K562 (cell line): ENCODE data around the gene GALNT5. TPM values are rescaled to one million over a fixed set of nuclear protein-coding genes. Genes with fewer than 3 reads are reported as not detected.

Source experiments
- ETV5 ChIP-seq: sonication (generic); formaldehyde crosslinking; IDR thresholded peaks from 2 replicates; pipeline ENCODE4 v1.4.0; 2020; ENCODE audit warnings: low read depth, mild to moderate bottlenecking, missing genetic modification reagents
- FOXK2 ChIP-seq, 2 experiments: fragments of 450-650 bp; IDR thresholded peaks in 1 of 2; conservative IDR thresholded peaks in 1 of 2; 2 replicates each; pipeline ENCODE4 v1.6.1; 2016; ENCODE audit warnings: low read depth in 2 of 2, mild to moderate bottlenecking in 1 of 2
- MTF1 ChIP-seq: fragments of 250-450 bp; sonication (Bioruptor Pico); IDR thresholded peaks from 2 replicates; pipeline ENCODE4 v1.9.0; 2021; ENCODE audit warnings: moderate library complexity, mild to moderate bottlenecking, inconsistent platforms, borderline replicate concordance
- NFXL1 ChIP-seq: fragments of 450-650 bp; formaldehyde crosslinking; IDR thresholded peaks from 2 replicates; pipeline ENCODE4 v1.4.0; 2021; ENCODE audit warnings: mild to moderate bottlenecking
- NR1H2 ChIP-seq: sonication (generic); formaldehyde crosslinking; IDR thresholded peaks from 2 replicates; pipeline ENCODE4 v1.4.0; 2020; ENCODE audit warnings: mild to moderate bottlenecking, missing genetic modification reagents
- NRF1 ChIP-seq, 2 experiments: fragments of 450-650 bp; IDR thresholded peaks in 1 of 2; conservative IDR thresholded peaks in 1 of 2; 2 replicates each; pipeline ENCODE4 v1.6.1; 2014; ENCODE audit warnings: mild to moderate bottlenecking in 2 of 2
- POLR2AphosphoS5 ChIP-seq: IDR thresholded peaks from 2 replicates; pipeline ENCODE4 v1.6.1; 2011; ENCODE audit warnings: mild to moderate bottlenecking, low read depth, low read length, moderate library complexity; ENCODE audit not compliant: control insufficient read depth, insufficient read depth
- TBP ChIP-seq: optimal IDR thresholded peaks from 2 replicates; pipeline ENCODE3; 2011; ENCODE audit warnings: low read depth, low read length, improper control_type of control experiment
- TCF7 ChIP-seq: sonication (generic); IDR thresholded peaks from 2 replicates; pipeline ENCODE4 v1.6.1; 2016; ENCODE audit warnings: antibody characterized with exemption, borderline replicate concordance
- THRAP3 ChIP-seq: fragments of 450-650 bp; IDR thresholded peaks from 2 replicates; pipeline ENCODE4 v1.6.1; 2016; ENCODE audit warnings: mild to moderate bottlenecking, inconsistent platforms, borderline replicate concordance
- ZBTB1 ChIP-seq: sonication (generic); formaldehyde crosslinking; IDR thresholded peaks from 2 replicates; pipeline ENCODE4 v1.8.1; 2023; ENCODE audit warnings: missing genetic modification reagents, low read depth, mild to moderate bottlenecking, borderline replicate concordance
- ZNF253 ChIP-seq: fragments of 250-450 bp; sonication (Bioruptor Pico); conservative IDR thresholded peaks from 2 replicates; pipeline ENCODE4 v1.6.1; 2021; ENCODE audit warnings: mild to moderate bottlenecking
- ZNF408 ChIP-seq: fragments of 250-450 bp; sonication (Bioruptor Pico); IDR thresholded peaks from 2 replicates; pipeline ENCODE4 v1.4.0; 2020; ENCODE audit warnings: low read depth, mild to moderate bottlenecking, moderate library complexity
- ZNF584 ChIP-seq: fragments of 200-800 bp; sonication (Bioruptor generic); IDR thresholded peaks from 2 replicates; pipeline ENCODE4 v1.6.1; 2016; ENCODE audit warnings: low read depth, mild to moderate bottlenecking, missing genetic modification characterization, missing compliant biosample characterization
- ZNF778 ChIP-seq: fragments of 450-650 bp; formaldehyde crosslinking; IDR thresholded peaks from 2 replicates; pipeline ENCODE4 v1.4.0; 2020; ENCODE audit warnings: mild to moderate bottlenecking, moderate library complexity
- polyA plus RNA-seq, 8 experiments: library from polyadenylated mRNA; depleted of rRNA in 4 of 8; stranded (reverse) in 5 of 8; unstranded in 3 of 8; fragments of >200 nt; fragmentation: Nextera tagmentation in 2 of 8; fragmentation: Illumina TruSeq in 1 of 8; extraction: Ambion mirVana in 2 of 8; extraction: Trizol in 1 of 8; gene quantifications; 2 replicates each; pipeline versions ENCODE4 v1.2.1 to v1.2.3, GENCODE V29; 2011 to 2014; ENCODE audit warnings: inconsistent platforms in 1 of 8, missing spikeins in 1 of 8
- total RNA-seq, 7 experiments: library from RNA; depleted of rRNA in 6 of 7; stranded (reverse); fragments of >200 nt in 6 of 7; fragmentation: Illumina TruSeq in 2 of 7; extraction: Trizol in 2 of 7; gene quantifications; 2 replicates each; pipeline versions ENCODE4 v1.2.1 to v1.2.3, GENCODE V29; 2011 to 2021; ENCODE audit warnings: low replicate concordance in 1 of 7
- TF ChIP-seq, protein P1 (sequence below): fragments of 250-450 bp; sonication (Bioruptor Pico); IDR thresholded peaks from 2 replicates; pipeline ENCODE4 v1.4.0; 2020; ENCODE audit warnings: mild to moderate bottlenecking, moderate library complexity, borderline replicate concordance
- TF ChIP-seq, protein P2 (sequence below): fragments of 450-650 bp; conservative IDR thresholded peaks from 2 replicates; pipeline ENCODE4 v1.6.1; 2016; ENCODE audit warnings: missing genetic modification characterization, low read depth, mild to moderate bottlenecking, missing compliant biosample characterization, moderate library complexity

The GALNT5 gene
- total and polyA plus RNA-seq, 9 of the 15 experiments (the other 6 are each of a cell fraction or from before 2014, with no cell fraction given), result 21.6 to 73.0 (median 54.7) TPM

DNA sequence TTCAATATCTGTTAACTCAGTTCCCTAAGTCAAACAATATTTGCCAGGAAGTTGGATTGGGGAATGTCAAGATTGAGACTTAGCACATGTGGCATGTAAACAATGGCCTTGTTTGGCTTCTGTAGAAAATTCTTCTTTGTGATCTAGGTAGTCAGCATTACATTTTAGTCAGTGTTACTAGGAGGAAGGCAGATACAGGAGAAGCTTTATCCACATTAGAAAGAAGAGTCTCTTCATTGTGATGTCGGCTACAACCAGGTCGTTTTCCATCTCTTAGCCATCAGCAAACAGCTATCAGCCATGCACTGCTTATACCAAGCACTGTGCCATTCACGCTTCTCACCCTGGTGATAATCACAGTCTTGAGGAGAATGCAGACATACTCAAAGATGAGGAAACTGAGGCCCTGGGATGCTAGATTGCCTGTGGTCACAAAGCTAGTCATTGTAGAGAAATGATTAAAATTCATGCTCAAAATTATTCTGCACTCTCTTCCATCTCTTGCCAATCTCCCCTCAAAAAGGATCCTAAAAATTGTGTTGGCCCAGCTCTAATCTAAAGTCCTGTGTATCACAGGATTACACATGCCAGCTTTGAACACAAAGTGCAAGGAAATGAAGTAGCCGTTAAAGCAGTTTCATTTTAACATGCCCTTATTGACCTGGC is 3.2 kb downstream of the GALNT5 start (continued):
- TF ChIP-seq TCF7 (no peak), ZNF253 (no peak), ETV5 (CRISPR knock-in tag) (no peak), ZNF408 (CRISPR knock-in tag) (no peak), NRF1 (conservative IDR thresholded peaks at IDR 0.05 in 1 of 2, IDR thresholded peaks at IDR 0.05 in 1 of 2) (no peak), POLR2AphosphoS5 (0 out of 2 replicates have a peak, but pooled peaks have one; percentile 7), ZBTB1 (CRISPR knock-in tag) (no peak), THRAP3 (no peak), ZNF584 (CRISPR knock-in tag) (peak; percentile 67; the same call in 1 of the 2 replicates), MTF1 (no peak), ZNF778 (CRISPR knock-in tag) (no peak), TBP (no peak), NR1H2 (no peak), FOXK2 (conservative IDR thresholded peaks at IDR 0.05 in 1 of 2, IDR thresholded peaks at IDR 0.05 in 1 of 2; ENCODE audit: low read depth in 2 of 2) (peak; percentile 48 to 50; a peak in 3 of 4 replicates), NFXL1 (CRISPR knock-in tag) (no peak)
- TF ChIP-seq, protein P1, sequence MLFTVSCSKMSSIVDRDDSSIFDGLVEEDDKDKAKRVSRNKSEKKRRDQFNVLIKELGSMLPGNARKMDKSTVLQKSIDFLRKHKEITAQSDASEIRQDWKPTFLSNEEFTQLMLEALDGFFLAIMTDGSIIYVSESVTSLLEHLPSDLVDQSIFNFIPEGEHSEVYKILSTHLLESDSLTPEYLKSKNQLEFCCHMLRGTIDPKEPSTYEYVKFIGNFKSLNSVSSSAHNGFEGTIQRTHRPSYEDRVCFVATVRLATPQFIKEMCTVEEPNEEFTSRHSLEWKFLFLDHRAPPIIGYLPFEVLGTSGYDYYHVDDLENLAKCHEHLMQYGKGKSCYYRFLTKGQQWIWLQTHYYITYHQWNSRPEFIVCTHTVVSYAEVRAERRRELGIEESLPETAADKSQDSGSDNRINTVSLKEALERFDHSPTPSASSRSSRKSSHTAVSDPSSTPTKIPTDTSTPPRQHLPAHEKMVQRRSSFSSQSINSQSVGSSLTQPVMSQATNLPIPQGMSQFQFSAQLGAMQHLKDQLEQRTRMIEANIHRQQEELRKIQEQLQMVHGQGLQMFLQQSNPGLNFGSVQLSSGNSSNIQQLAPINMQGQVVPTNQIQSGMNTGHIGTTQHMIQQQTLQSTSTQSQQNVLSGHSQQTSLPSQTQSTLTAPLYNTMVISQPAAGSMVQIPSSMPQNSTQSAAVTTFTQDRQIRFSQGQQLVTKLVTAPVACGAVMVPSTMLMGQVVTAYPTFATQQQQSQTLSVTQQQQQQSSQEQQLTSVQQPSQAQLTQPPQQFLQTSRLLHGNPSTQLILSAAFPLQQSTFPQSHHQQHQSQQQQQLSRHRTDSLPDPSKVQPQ (CRISPR knock-in tag), result 0 out of 2 replicates have a peak, but pooled peaks have one; percentile 17
- TF ChIP-seq, protein P2, sequence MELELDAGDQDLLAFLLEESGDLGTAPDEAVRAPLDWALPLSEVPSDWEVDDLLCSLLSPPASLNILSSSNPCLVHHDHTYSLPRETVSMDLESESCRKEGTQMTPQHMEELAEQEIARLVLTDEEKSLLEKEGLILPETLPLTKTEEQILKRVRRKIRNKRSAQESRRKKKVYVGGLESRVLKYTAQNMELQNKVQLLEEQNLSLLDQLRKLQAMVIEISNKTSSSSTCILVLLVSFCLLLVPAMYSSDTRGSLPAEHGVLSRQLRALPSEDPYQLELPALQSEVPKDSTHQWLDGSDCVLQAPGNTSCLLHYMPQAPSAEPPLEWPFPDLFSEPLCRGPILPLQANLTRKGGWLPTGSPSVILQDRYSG (tag), result no peak
- TF ChIP-seq, all 486 proteins: peak for 27
